Smooth muscle cell (in vitro differentiated cells): ENCODE results near the gene CELF5. TPM values are rescaled to one million over a fixed set of nuclear protein-coding genes. Genes with fewer than 3 reads are reported as not detected.

Source experiments
- DNase-seq: peaks from one replicate; lab custom pipeline; 2025; ENCODE audit not compliant: unreplicated experiment; lab: John Stamatoyannopoulos, UW
- H2AFZ ChIP-seq: fragments of 200-600 bp; sonication (generic); 2 replicates; pipeline ENCODE4 v1.6.0; 2016; ENCODE audit warnings: antibody characterized with exemption, low read depth, mild to moderate bottlenecking
- H3F3A ChIP-seq: fragments of 200-600 bp; sonication (generic); 2 replicates; pipeline ENCODE4 v1.6.0; 2017; ENCODE audit warnings: antibody characterized with exemption, low read depth
- H3K27ac ChIP-seq: fragments of 200-600 bp; sonication (generic); 2 replicates; pipeline ENCODE4 v1.5.1; 2016; ENCODE audit warnings: low read depth, mild to moderate bottlenecking
- H3K27me3 ChIP-seq: fragments of 200-600 bp; sonication (generic); 2 replicates; pipeline ENCODE4 v1.6.1; 2016; ENCODE audit warnings: low read depth, mild to moderate bottlenecking
- H3K36me3 ChIP-seq: fragments of 200-600 bp; sonication (generic); 2 replicates; pipeline ENCODE4 v1.5.1; 2016; ENCODE audit warnings: low read depth
- H3K4me1 ChIP-seq: fragments of 200-600 bp; sonication (generic); 2 replicates; pipeline ENCODE4 v1.5.1; 2016; ENCODE audit warnings: low read depth
- H3K4me2 ChIP-seq: fragments of 200-600 bp; sonication (generic); 2 replicates; pipeline ENCODE4 v1.6.0; 2016; ENCODE audit warnings: mild to moderate bottlenecking
- H3K4me3 ChIP-seq: fragments of 200-600 bp; sonication (generic); 2 replicates; pipeline ENCODE4 v1.5.1; 2016; ENCODE audit warnings: mild to moderate bottlenecking
- H3K79me2 ChIP-seq: fragments of 200-600 bp; sonication (generic); 2 replicates; pipeline ENCODE4 v1.6.0; 2016; ENCODE audit warnings: low read depth, mild to moderate bottlenecking
- H3K9ac ChIP-seq: fragments of 200-600 bp; sonication (generic); 2 replicates; pipeline ENCODE4 v1.6.0; 2016; ENCODE audit warnings: low read depth
- H3K9me3 ChIP-seq: fragments of 200-600 bp; sonication (generic); replicated peaks from 2 replicates; pipeline ENCODE4 v1.5.1; 2016; ENCODE audit warnings: low read depth
- H4K20me1 ChIP-seq: fragments of 200-600 bp; sonication (generic); 2 replicates; pipeline ENCODE4 v1.6.0; 2016; ENCODE audit warnings: low read depth
- CTCF ChIP-seq: fragments of 200-600 bp; sonication (generic); IDR thresholded peaks from 2 replicates; pipeline ENCODE4 v1.5.1; 2017; ENCODE audit warnings: borderline replicate concordance, mild to moderate bottlenecking, antibody characterized with exemption; ENCODE audit not compliant: insufficient read depth, poor library complexity, severe bottlenecking
- WGBS: methylation state at CpG from one replicate; pipeline ENCODE4 v1.1.7; 2016; ENCODE audit warnings: low lambda C conversion rate; 5-methylcytosine and 5-hydroxymethylcytosine counted together
- polyA plus RNA-seq: library from polyadenylated mRNA; unstranded; fragments of >200 nt; fragmentation: Nextera tagmentation; extraction: Ambion mirVana; gene quantifications from 2 replicates; pipeline ENCODE4 v1.2.1, GENCODE V29; 2016
- total RNA-seq: library from RNA; depleted of rRNA; stranded (reverse); fragments of >200 nt; gene quantifications from 2 replicates; pipeline ENCODE4 v1.2.3, GENCODE V29; 2014

CELF5 gene
- total and polyA plus RNA-seq, 2 experiments from 2014 or later: 0.18 TPM; not detected in 1

DNA sequence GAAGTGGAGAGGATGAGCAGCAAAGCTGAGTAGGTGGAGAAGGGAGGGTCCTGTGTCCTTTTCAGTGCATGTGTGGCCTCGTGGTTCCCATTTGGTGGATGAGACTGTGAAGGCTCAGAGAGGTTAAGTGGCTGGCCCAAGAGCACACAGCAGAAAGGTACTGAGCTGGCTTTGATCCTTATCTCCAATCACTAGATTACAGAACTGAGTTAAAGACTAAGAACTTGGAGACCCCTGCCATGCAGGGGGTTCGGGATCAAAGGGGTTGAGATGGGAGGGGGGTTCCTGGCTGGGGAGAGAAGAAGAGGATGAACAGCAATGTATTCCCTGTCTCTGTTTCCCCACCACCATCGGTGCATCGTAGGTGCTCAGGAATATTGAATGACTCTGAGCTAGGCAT, 11.8 kb downstream of the CELF5 start:
- no peaks in the 10 kb centered on the region for H4K20me1 ChIP-seq
- no peaks in the 10 kb centered on the region for H3K27me3 ChIP-seq
- H3F3A ChIP-seq: no peaks in the 10 kb centered on the region
- H3K36me3 ChIP-seq: no peaks in the 10 kb centered on the region
- no peak for DNase-seq
- no peaks in the 10 kb centered on the region for H3K4me1 ChIP-seq
- no peaks in the 10 kb centered on the region for H3K9me3 ChIP-seq
- no peak overlapping the region for H3K4me2 ChIP-seq
- no peak overlapping the region for H3K4me3 ChIP-seq
- H2AFZ ChIP-seq: no peak overlapping the region
- H3K27ac ChIP-seq: no peak overlapping the region
- H3K9ac ChIP-seq: no peak overlapping the region
- WGBS: 74% methylated on average over 4 of the region's 4 CpGs
- TF ChIP-seq CTCF: no peak
- H3K79me2 ChIP-seq: no peaks in the 10 kb centered on the region

- Histone ChIP-seq H3K9me3 (no peaks in the 10 kb centered on the region), H3K4me3 (no peak overlapping the region), H3K27ac (no peak overlapping the region), H3K79me2 (no peaks in the 10 kb centered on the region), H4K20me1 (no peaks in the 10 kb centered on the region), H3K36me3 (no peaks in the 10 kb centered on the region), H3K9ac (no peak overlapping the region), H3K4me1 (no peaks in the 10 kb centered on the region), H3K27me3 (no peaks in the 10 kb centered on the region), H3K4me2 (no peak overlapping the region), H2AFZ (no peak overlapping the region), H3F3A (no peaks in the 10 kb centered on the region)
- no peak for TF ChIP-seq CTCF
- 87% methylated on average over 7 of the region's 7 CpGs for WGBS
- DNase-seq: no peak
Observed at GRCh38 chr19:3238066-3238561, 13.7 kb downstream of the CELF5 start.

DNA sequence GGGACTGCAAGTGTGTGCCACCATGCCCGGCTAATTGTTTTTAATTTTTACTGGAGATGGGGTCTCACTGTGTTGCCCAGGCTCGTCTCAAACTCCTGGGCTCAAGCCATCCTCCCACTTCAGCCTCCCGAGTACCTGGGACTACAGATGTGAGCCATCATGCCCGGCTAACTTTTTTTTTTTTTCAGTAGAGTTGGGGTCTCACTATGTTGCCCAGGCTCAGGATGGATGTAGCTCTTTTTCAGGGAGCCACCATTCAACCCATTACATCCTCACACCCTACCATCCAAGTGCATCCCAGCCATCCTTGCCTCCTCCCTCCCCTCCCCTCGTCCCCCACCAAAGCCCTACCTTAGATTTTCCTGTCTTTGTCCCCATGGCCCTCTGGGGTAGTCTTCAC, 14.9 kb downstream of the CELF5 start:
- 75% methylated on average over 4 of the region's 5 CpGs for WGBS

More for the DNA sequence above, 14.9 kb downstream of the CELF5 start:
- no peaks in the 10 kb centered on the region for H3K27me3 ChIP-seq
- H3K79me2 ChIP-seq: no peaks in the 10 kb centered on the region
- H4K20me1 ChIP-seq: no peaks in the 10 kb centered on the region
- no peaks in the 10 kb centered on the region for H3K4me1 ChIP-seq
- H3F3A ChIP-seq: no peaks in the 10 kb centered on the region
- no peak overlapping the region for H3K4me2 ChIP-seq
- H2AFZ ChIP-seq: no peak overlapping the region
- no peaks in the 10 kb centered on the region for H3K36me3 ChIP-seq
- TF ChIP-seq CTCF: no peak
- H3K9ac ChIP-seq: no peak overlapping the region
- no peak overlapping the region for H3K4me3 ChIP-seq
- DNase-seq: no peak
- no peak overlapping the region for H3K27ac ChIP-seq
- no peaks in the 10 kb centered on the region for H3K9me3 ChIP-seq
